ENCODE measurements around the gene VWA2.

GRCh38 chr10:114261076-114261475, 22.0 kb downstream of the VWA2 start:
- TF ChIP-seq CTCF (IDR thresholded peaks at IDR 0.05) (no peak), EP300 (IDR thresholded peaks at IDR 0.05) (no peak), POLR2A (IDR thresholded peaks at IDR 0.05; ENCODE audit: low read depth) (no peak), POLR2AphosphoS5 (IDR thresholded peaks at IDR 0.05) (no peak)
